IPS-15b (cell line): Measurements from ENCODE around the gene YDJC.

Experiments
- H3K27me3 ChIP-seq: one replicate; pipeline ENCODE4 v1.6.1; 2013; ENCODE audit warnings: low read length; ENCODE audit not compliant: control insufficient read depth, insufficient read depth
- H3K36me3 ChIP-seq: one replicate; pipeline ENCODE4 v1.6.1; 2013; ENCODE audit warnings: low read length; ENCODE audit not compliant: control insufficient read depth, insufficient read depth
- H3K4me1 ChIP-seq: one replicate; pipeline ENCODE4 v1.6.1; 2013; ENCODE audit warnings: mild to moderate bottlenecking, low read length; ENCODE audit not compliant: control insufficient read depth, insufficient read depth
- H3K4me3 ChIP-seq: one replicate; pipeline ENCODE4 v1.5.1; 2013; ENCODE audit warnings: low read depth, low read length
- H3K9ac ChIP-seq: one replicate; pipeline ENCODE4 v1.6.1; 2013; ENCODE audit warnings: low read depth, mild to moderate bottlenecking, low read length
- H3K9me3 ChIP-seq: one replicate; pipeline ENCODE4 v1.6.1; 2013; ENCODE audit warnings: mild to moderate bottlenecking, low read length; ENCODE audit not compliant: control insufficient read depth, insufficient read depth

YDJC gene

DNA sequence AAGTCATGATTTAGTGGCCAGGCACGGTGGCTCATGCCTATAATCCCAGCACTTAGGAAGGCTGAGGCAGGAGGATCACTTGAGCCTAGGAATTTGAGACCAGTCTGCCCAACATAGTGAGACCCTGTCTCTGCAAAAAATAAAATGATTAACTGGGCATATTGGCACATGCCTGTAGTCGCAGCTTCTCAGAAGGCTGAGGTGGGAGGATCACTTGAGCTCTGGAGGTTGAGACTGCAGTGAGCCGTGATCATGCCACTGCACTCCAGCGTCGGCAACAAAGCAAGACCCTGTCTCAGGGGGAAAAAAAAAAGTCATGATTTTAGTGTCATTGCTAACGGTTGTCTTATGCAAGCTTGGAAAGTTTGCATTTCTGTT, 50.4 kb downstream of the YDJC start:
- Histone ChIP-seq H3K4me1 (no peaks in the 10 kb centered on the region), H3K36me3 (peaks cover 4% of the 10 kb centered on the region), H3K9me3 (no peaks in the 10 kb centered on the region), H3K4me3 (no peak overlapping the region), H3K9ac (no peak overlapping the region), H3K27me3 (no peaks in the 10 kb centered on the region)
